Head of caudate nucleus (tissue), 42 donors: ENCODE results near the gene PIMREG.
A peak's percentile ranks its signal among the peaks of the same experiment; 100 is the strongest.

Experiments
- DNase-seq, 42 donors: peaks; one replicate each; pipeline versions ENCODE4 v3.0.0 to v3.0.0-alpha.2; 2020 to 2021; ENCODE audit warnings: mixed read lengths in 7 of 42
- intact Hi-C: fragments of 100-400 bp; cut with DNase I; formaldehyde crosslinking; loops from one replicate; pipeline ENCODE4 v1.15.0; 2022

Gene PIMREG

GRCh38 chr17:6492892-6493674 is 48.8 kb downstream of the PIMREG start:
- intact Hi-C loops = no loop called here
- peak in 2 of 42 donors; percentile 12 to 23 for DNase-seq

GRCh38 chr17:6494239-6494941 is 50.1 kb downstream of the PIMREG start:
- DNase-seq = peak in 2 of 42 donors; percentile 16 to 32
- intact Hi-C loops = no loop called here

GRCh38 chr17:6495450-6496115 is 51.3 kb downstream of the PIMREG start:
- intact Hi-C loops = no loop called here
- DNase-seq = peak in 5 of 42 donors; percentile 9 to 34 (median 17)

GRCh38 chr17:6496116-6496481 is 51.8 kb downstream of the PIMREG start:
- DNase-seq = peak in 38 of 42 donors; percentile 23 to 92 (median 65)
- intact Hi-C loops = no loop called here

- peak in 18 of 42 donors; percentile 18 to 71 (median 41) for DNase-seq
- intact Hi-C loops = no loop called here
Measured at GRCh38 chr17:6496640-6497441, 52.6 kb downstream of the PIMREG start.

- intact Hi-C loops = no loop called here
- DNase-seq = peak in 9 of 42 donors; percentile 13 to 62 (median 32)
Measured at GRCh38 chr17:6497496-6498221, 53.4 kb downstream of the PIMREG start.

- peak in 2 of 42 donors; percentile 1 to 2 for DNase-seq
- intact Hi-C loops = no loop called here
Measured at GRCh38 chr17:6498356-6498755, 54.1 kb downstream of the PIMREG start.

GRCh38 chr17:6498901-6499540 is 54.8 kb downstream of the PIMREG start:
- intact Hi-C loops = no loop called here
- peak in 10 of 42 donors; percentile 18 to 51 (median 30) for DNase-seq
